HG03521 (cell line): ENCODE data around the gene MTHFSD.

Experiments used
- ATAC-seq: cut with Tn5 transposase; IDR thresholded peaks from one replicate; pipeline ENCODE4 v1.9.1; 2021; ENCODE audit warnings: mild to moderate bottlenecking, moderate library complexity; ENCODE audit not compliant: unreplicated experiment

MTHFSD gene

DNA sequence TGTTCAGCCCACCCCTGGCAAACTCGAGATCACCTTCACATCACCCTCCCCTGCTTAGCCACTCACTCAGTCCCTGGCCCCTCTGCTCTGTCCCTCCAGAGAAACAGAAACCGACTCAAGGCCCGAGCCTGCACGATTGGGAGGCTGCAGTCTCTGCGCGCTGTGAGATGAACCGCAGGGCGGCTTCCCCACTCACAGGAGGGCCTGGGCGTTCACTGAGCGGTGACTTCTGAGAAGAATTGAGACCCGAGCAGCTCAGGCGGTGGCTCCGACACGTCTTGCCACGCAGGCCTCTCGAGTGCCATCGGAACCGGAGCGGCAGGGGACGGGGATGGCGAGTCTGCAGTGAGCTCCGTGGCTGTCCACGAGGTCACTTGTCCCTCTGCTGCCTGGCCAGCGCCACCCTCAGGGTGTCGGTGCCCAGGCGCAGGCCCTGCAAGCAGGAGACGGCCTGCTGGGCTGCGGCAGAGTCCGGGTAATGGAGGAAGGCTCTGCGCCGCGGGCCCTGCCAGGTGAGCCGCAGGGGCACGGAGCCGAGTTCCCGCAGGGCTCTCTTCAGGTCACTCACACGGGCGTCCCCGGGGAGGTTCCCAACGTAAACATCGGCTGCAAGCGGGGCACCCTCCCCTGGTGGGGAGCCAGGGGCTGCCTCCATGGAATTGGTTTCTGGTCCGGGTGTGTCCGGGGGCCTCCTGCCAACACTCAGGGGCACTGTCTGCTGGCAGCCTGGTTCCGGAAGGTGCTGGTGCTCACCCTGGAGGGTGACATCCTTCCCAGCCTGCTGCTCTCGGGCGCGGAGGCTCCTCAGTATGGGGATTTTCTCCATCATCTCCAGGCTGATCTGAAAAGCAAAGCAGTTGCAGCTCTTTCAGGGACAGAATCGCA, 23.2 kb downstream of the MTHFSD start:
- ATAC-seq: no peak

DNA sequence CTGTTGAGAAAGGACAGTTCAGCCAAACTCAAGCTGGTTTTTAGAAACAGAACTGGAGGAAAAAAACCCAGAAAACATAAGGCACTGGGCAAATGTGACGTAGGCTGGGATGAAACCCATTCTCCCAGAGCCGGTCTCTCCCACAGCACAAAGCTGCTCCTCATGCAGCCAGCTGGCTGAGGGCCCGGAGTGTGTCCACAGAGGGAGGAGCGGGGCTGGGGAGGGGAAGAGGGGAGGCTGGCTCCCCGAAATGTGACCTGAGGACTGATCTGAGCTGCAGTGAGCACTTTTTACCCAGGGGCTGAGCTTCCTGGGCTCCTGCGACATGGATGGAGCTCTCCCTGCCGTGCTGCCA, 23.9 kb downstream of the MTHFSD start:
- ATAC-seq: no peak

DNA sequence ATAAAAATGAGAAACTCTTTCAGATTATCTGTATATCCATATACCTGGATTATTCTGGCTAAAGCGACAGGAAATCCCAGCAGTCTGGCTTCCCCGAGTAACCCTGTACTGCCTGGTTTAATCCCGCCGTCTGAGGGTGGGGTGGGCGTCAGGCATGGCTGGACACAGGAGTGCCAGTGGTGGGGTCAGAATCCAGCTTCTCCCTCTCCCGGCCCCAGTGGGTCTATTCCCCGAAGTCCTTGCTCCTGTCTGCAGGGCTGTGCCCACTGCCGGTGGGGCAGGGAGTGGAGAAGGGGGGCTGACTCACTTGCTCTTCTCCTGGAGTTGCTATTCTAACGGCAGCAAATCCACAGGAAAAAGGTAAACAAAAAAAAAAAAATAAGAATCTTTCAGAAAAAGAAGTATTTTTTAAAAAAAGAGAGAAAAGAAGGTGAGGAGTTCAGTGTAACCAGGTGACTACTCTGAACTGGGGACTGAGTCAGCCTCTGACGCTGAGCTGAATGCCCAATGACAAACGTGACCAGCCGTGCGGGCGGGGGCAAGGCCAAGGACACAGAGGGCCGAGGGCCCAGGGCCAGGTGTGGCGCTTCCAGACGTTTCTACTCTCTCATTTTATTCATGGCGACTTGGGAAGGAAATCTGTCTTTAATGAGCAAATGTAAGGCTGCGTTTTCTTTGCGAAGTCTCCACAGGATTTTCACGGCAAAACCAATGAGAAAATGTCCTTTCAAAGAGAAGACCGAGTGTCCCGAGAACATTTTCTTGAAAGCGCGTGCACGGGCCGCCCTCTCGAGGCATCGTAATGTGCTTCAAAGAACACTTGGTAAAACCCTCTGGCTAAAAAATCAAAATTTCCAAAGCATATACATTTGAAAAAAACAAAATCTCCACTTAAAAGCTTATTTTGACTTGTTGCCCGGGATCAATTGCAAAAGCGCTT, 24.5 kb downstream of the MTHFSD start:
- ATAC-seq: no peak

DNA sequence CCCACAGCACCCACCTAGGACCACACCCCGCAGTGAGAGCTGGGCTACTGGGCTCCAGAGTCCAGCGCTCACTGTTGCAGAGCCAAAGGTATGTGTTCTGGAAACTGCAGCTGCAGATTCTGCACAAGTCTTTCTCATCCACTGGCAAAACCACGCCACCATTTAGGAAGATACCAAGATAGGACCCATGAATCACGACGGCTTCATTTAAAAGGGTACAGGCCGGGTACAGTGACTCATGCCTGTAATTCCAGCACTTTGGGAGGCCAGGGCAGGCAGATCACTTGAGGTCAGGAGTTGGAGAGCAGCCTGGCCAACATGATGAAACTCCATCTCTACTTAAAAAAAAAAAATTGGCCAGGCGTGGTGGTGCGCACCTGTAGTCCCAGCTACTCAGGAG, 25.9 kb downstream of the MTHFSD start:
- ATAC-seq: no peak

DNA sequence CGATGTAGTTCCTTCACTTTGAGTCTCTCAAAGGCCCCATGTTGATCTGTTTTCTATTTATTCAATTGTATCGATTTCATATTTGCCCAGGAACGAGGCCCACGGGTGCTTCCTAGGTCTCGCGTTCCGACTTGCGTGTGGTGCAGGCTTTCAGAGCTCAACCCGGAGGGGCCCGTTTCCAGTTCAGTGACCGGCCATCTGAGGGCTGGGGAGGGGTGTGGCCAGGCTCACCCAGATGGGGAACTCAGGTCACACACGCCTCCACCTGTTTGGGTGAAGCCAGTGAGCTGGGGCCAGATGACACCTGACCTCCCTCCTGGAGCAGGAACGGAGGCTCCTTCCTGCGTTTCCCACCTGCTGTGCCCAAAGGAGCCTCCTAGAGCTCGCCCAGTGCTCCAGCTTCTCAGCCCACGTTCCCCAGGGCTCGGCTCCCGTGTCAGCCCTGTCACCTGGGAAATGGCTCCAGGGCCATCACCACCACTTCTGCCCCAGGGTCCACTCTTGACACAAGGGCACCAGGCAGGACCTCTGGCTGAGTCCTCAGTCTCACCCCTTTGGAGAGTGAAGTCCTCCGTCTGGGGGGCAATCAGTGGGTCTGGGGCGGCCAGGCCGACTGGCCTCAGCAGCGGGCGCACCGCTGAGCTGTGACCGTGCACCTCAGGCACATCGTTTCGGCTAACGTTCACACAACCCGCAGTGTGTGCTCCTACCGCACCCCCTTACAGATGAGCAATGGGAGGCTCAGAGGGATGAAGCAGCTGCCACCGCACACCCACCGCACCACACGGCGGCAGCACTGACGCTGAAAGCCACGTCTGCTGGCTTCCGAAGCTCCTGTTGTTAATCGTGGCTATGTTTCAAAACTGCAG, 26.7 kb downstream of the MTHFSD start:
- ATAC-seq: no peak

DNA sequence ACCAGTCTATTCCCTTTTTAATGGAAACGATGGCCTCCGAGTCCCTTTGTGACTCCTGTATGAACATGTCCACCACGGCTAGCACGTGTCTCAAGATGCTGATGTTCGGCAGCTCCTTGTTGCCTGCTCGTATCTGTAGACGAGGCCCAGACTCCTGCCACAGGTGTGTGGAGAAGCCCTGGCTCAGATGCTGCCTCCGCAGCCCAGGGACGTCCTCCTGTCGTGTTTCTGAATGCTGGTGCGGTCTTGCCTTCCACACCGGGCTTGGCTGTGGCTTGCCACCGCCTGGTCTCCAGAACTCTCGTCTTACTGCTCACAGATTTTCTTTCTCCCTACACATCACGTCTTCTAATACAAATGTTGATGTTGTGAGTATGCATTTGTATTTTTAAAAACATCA, 27.7 kb downstream of the MTHFSD start:
- ATAC-seq: no peak

DNA sequence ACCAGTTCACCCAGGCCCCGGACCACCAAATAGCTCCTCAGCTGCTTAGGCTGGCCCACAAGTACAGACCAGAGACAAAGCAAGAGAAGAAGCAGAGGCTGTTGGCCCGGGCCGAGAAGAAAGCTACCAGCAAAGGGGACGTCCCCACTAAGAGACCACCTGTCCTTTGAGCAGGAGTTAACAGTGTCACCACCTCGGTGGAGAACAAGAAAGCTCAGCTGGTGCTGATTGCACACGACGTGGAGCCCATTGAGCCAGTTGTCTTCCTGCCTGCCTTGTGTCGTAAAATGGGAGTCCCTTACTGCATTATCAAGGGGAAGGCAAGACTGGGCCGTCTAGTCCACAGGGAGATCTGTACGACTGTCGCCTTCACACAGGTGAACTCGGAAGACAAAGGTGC, 29.3 kb downstream of the MTHFSD start:
- ATAC-seq: no peak

DNA sequence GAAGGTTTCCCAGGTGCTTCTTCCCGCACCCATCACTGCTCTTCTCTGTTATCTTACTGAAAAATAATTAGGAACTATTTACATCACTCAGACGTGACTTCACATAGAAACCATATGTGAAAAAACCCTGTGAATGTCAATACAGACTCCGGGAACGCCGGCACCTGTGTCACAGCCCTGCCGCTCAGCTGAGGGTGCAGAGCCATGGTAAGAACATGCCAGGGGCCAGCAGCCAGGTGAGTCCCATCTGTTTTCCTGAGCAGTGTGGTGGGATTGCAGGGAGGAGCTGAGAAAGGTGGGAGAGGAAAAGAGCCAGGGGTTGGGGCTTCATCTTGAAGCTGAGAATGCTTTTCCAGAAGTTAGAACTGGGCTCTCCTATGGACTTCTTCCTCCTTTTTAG, 31.0 kb downstream of the MTHFSD start:
- ATAC-seq: no peak

DNA sequence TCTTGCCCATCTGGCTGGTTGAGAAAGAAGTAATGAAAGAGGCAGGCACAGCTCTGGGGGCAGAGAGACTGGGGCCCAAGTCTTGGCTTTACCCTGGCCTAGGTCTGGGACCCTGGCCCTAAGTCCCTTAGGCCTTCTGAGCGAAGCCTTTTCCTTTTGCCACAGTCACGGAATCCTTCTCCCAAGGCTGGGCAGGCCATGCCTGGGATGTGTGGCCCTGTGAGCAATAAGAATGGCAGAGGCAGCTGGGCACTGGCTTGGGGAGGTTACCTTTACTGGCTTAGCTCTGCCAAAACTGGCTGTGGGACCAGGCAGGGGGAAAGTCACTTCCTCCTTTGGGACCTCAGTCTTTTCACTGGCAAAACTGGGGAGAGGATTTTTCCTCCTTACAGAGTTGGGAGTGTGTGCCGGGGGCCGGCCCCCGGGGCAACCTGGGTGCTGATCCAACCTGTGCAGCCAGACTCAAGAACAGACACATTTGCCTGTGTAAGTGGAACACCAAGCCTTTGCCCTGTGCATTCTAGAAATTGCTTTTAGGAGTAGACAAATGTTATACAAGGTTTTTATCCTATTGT, 31.8 kb downstream of the MTHFSD start:
- ATAC-seq: no peak

DNA sequence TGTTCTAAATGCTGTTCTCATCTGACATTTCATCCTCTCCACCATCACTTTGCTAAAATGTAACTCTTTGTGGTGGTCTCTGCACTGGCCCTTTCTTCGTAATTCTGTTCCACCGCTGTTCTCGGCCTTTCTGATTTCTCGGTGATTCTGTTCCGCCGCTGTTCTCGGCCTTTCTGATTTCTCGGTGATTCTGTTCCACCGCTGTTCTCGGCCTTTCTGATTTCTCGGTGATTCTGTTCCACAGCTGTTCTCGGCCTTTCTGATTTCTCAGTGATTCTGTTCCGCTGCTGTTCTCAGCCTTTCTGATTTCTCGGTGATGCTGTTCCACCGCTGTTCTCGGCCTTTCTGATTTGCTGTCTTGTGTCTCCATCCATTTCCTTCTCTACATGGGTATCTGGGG, 32.4 kb downstream of the MTHFSD start:
- ATAC-seq: no peak

DNA sequence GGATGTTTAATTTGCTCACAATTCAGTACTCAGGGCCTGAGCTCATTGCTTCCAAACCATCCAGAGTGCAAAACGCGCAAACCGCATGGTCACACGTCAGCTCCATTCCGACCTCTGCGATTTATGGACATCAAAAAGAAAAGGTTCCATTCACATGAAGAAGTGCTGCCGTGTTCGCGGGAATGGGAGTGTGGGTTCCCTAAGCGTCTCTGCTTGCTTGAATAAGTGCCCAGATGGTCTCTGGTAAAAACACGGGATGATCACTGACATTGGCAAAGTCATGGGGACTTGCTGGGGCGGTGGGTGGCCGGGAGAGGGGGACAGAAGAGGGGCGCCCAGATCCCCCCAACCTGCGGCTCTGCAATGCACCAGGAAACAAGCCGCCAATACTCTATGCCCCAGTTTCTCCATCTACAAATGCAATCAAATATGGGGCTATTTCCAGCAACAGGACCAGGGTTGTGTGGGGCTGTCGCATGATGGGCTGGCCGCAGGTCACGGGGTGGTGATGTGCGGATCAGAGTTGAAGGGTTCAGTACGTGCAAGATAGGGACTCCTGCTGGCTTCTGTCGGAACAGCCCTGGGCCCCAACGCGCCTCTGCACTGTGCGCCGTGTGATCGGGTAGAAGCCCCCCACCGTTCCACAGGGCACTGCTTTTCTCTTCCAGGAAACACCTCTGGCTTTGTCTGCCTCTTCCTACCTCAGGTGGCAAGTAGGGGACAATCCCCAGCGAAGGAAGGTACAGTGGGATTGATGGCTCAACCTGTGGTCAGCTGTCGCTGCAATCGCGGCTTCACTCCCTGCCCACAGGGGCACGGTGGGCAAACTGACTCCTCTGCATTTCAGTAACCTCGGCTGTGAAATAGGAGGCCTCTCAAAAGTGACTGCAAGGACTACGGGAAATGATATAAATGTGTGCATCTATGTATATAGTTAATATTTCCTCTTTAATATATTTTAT, 33.5 kb downstream of the MTHFSD start:
- ATAC-seq: no peak

DNA sequence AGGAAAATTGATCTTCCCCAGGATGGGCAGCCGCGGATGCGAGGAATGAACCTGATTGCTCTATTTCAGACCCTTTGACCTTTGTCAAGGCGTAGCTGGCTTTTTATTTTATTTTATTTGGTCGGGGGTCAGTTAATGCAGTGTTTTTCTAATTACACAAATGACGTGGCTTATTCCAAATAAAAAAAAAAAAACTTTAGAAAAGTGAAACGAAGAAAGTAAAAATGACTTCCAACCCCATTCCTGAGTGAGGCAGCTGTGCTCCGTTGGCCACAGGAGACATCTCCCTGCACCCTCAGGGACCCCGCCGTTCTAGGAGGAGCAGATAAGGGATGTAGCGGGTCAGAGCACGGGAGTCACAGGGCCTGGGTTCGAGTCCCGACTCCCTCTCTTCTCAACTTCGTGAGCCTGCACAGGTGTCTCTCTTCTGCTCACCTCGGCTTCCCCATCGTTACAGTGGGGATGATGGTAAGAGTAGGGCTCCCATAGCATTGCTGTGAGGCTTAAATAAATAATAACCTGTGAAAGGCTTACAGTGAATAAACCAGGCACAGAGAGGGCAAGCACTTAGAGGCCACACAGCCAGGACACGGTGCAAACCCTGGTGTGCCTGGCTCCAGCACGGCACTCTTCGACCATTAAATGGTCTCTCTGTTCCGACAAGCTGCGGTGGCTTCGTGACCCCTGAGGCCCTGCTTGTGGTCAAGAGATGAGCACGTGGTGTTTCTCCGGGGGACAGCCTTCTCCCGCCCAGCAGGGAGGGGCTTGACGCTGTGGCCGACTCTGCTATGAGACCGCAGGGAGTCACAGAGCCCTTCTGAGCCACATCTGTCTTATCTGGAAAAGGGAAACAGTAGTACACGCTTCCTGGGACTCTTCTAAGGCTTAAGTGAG, 34.5 kb downstream of the MTHFSD start:
- no peak for ATAC-seq

DNA sequence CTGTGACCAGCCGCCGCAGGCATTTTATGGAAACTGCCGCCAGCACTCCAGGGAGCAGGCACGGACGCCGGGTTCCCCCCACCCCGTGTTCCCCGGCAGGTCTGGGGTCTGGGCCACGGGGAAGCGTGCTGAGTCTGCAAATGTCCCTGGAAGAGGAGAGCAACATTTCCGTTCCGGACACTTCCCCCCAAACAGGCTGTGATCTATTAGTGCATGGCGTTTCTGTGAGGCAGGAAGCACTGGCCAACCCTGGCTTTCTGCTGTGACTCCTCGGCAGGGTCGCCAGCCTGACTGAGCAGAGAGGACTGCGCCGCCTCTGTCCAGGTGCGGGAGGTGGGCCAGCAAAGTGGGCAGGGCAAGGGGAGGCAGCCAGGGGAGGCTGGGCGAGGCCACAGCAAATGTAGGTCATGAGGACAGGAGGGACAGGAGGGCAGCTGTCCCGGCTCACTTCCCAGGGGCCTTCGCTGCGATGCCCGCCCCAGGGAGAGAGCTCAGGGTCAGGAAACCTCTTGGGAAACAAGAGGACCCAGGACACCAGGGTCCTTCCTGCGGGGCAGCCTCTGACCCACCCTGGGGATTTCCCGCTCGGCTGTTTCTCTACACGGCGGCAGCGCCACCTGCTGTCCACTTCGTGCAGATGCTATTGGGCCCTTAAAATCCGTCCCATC, 35.3 kb downstream of the MTHFSD start:
- ATAC-seq: no peak

DNA sequence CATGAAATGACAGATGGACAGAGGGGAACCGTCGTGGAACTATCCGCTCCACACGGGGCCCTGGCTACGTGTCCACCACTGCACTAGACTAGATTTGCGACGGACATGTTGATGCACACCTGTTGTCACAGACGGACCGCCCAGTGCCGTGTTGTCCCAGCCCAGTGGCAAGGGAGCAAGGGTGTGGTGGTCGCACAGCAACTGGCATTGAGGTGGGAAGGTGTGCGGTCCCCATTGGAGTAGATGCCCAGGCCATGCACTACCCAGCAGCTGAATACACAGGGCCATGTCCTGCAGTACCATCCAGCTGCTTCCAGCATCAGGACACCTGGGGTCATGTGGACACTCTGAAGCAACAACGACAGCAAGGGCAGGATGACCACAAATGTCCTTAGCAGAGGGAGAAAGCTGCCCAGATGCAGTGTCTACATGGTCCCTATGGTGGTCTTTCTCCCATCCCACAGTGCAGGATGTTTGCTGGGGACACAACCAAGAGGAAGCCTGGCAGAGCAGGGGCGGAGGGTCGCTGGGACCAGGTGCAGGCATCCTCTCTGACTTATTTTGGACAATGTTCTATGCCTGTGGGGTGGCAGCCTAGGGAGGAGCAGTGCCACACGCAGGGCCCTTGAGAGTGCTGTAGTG, 35.9 kb downstream of the MTHFSD start:
- no peak for ATAC-seq

DNA sequence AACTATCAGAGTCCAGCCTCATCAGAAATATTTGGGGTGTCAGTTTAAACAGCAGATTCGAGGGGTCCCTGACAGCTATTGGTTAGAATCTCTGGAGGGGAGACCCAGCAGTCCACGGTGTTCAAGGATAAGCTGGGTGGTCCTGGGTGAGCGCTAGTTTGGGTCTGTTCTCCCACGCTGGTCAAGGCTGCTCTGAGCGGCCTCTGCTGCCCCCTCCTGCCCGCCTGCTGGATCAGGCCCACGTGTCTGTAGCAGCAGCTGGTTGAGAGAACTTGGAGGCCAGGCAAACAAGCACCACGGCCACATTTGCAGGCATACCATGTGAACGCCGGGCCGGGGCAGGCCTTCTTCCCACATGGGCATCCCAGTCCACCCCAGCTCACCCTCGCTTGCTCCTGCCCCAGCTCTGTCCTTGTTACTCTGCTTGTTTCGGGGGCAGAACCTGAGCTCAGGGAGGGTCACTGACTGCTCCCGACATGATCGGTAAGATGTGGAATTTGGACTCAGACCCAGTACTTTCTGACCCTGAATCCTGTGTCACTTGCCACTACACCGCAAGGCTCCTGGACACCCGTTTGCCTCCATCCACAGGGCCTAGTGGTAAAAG, 37.3 kb downstream of the MTHFSD start:
- ATAC-seq: no peak

DNA sequence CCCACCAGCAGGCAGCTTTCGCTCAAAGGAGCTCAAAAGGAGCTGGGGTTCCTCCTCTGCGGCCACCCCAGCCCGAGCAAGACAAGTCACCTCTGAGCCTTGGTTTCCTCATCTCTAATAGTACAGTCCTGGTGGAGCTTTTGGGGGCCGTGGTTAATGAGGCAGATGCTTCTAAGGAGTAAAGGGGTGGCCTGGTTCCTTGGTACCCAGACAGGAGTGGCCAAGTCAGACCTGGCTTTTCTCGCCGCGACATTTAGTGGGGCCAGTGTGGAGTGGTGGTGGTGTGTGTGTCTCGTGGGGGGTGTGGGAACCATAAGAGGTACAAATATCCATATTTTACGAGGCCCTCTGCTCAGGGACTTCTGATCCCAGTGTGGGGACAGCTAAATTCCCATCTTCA, 38.0 kb downstream of the MTHFSD start:
- no peak for ATAC-seq

DNA sequence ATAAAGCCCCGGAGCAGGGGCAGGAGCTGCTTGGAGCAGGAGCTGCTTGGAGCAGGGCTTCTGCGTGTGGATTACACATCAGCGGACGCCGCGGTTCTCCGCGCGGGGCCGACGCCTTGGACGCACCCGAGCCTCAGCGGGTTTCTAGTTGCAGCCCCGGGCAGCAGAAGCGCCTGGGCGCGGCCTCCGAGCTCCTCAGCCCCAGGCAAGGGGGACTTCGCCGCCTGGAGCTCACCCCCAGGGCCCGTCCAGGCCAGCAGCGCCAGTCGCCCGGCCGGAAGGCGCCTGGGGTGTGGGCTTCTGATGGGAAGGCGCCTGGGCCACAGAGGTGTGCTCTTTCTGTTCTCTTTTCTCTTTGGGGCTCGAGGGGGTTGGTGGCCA, 38.4 kb downstream of the MTHFSD start:
- ATAC-seq: no peak
